Neural cell (in vitro differentiated cells): ENCODE measurements around the gene FMN2. TPM values are rescaled to one million over a fixed set of nuclear protein-coding genes. Genes with fewer than 3 reads are reported as not detected.

Source experiments
- H2AFZ ChIP-seq: fragments of 200-600, 300-800 bp; sonication (generic), shearing (Covaris generic); 2 replicates; pipeline ENCODE4 v1.6.0; 2014; ENCODE audit warnings: low read depth, mild to moderate bottlenecking, antibody characterized with exemption, low read length, moderate library complexity
- H3F3A ChIP-seq: fragments of 200-600 bp; shearing (Covaris generic); 2 replicates; pipeline ENCODE4 v1.6.1; 2016; ENCODE audit warnings: mild to moderate bottlenecking, moderate library complexity, mixed read lengths, antibody characterized with exemption, low read length; ENCODE audit not compliant: insufficient read depth, poor library complexity, severe bottlenecking
- H3K27ac ChIP-seq: fragments of 200-600, 300-800 bp; sonication (generic), shearing (Covaris generic); 2 replicates; pipeline ENCODE4 v1.5.1; 2014; ENCODE audit warnings: mild to moderate bottlenecking, low read length, moderate library complexity
- H3K27me3 ChIP-seq: fragments of 300-800, 200-600 bp; sonication (generic), shearing (Covaris generic); 2 replicates; pipeline ENCODE4 v1.6.0; 2014; ENCODE audit warnings: mild to moderate bottlenecking, low read depth, low read length, moderate library complexity; ENCODE audit not compliant: insufficient read depth
- H3K36me3 ChIP-seq: fragments of 300-800, 200-600 bp; sonication (generic), shearing (Covaris generic); 2 replicates; pipeline ENCODE4 v1.5.1; 2014; ENCODE audit warnings: mild to moderate bottlenecking, antibody characterized with exemption, low read length, moderate library complexity; ENCODE audit not compliant: insufficient read depth
- H3K4me2 ChIP-seq: fragments of 300-800, 200-600 bp; sonication (generic), shearing (Covaris generic); 2 replicates; pipeline ENCODE4 v1.6.0; 2014; ENCODE audit warnings: mild to moderate bottlenecking, low read length
- H3K4me3 ChIP-seq: fragments of 300-800, 200-600 bp; sonication (generic), shearing (Covaris generic); 2 replicates; pipeline ENCODE4 v1.5.1; 2014; ENCODE audit warnings: mild to moderate bottlenecking, low read length, moderate library complexity
- H3K79me2 ChIP-seq: fragments of 200-600 bp; shearing (Covaris generic); replicated peaks from 2 replicates; pipeline ENCODE4 v1.6.0; 2014; ENCODE audit warnings: mild to moderate bottlenecking, low read length, moderate library complexity; ENCODE audit not compliant: insufficient read depth
- H3K9ac ChIP-seq: fragments of 300-800, 200-600 bp; sonication (generic), shearing (Covaris generic); 2 replicates; pipeline ENCODE4 v1.6.1; 2016; ENCODE audit warnings: mild to moderate bottlenecking, low read length, mixed read lengths
- H3K9me2 ChIP-seq: fragments of 200-600 bp; shearing (Covaris generic); 2 replicates; pipeline ENCODE4 v1.6.1; 2016; ENCODE audit warnings: mild to moderate bottlenecking, low read length, mixed read lengths; ENCODE audit not compliant: insufficient read depth
- H3K9me3 ChIP-seq: fragments of 200-600, 300-800 bp; sonication (generic), shearing (Covaris generic); 2 replicates; pipeline ENCODE4 v1.6.1; 2016; ENCODE audit warnings: mild to moderate bottlenecking, mixed run types, low read length, moderate library complexity, mixed read lengths
- H4K20me1 ChIP-seq: fragments of 200-600 bp; shearing (Covaris generic); 2 replicates; pipeline ENCODE4 v1.6.1; 2016; ENCODE audit warnings: mild to moderate bottlenecking, mixed run types; ENCODE audit not compliant: insufficient read depth
- CTCF ChIP-seq: fragments of 450-650 bp; IDR thresholded peaks from 2 replicates; pipeline ENCODE4 v1.5.1; 2014; ENCODE audit warnings: antibody characterized with exemption, mild to moderate bottlenecking, moderate library complexity; ENCODE audit not compliant: poor library complexity, severe bottlenecking
- EP300 ChIP-seq: fragments of 450-650 bp; conservative IDR thresholded peaks from 2 replicates; pipeline ENCODE4 v1.6.1; 2014; ENCODE audit warnings: antibody characterized with exemption, mild to moderate bottlenecking, moderate library complexity; ENCODE audit not compliant: poor library complexity, severe bottlenecking
- EZH2 ChIP-seq: fragments of 200-600, 300-800 bp; shearing (Covaris generic), sonication (generic); IDR thresholded peaks from 2 replicates; pipeline ENCODE4 v1.6.1; 2014; ENCODE audit warnings: antibody characterized with exemption, low read length, borderline replicate concordance, mild to moderate bottlenecking; ENCODE audit not compliant: insufficient read depth, poor library complexity, severe bottlenecking
- MXI1 ChIP-seq: fragments of 450-650 bp; conservative IDR thresholded peaks from 2 replicates; pipeline ENCODE4 v1.6.1; 2014; ENCODE audit warnings: antibody characterized with exemption, mild to moderate bottlenecking; ENCODE audit not compliant: poor library complexity, severe bottlenecking
- POLR2AphosphoS5 ChIP-seq: IDR thresholded peaks from 2 replicates; pipeline ENCODE4 v1.6.1; 2012
- RAD21 ChIP-seq: fragments of 450-650 bp; conservative IDR thresholded peaks from 2 replicates; pipeline ENCODE4 v1.6.1; 2014; ENCODE audit warnings: antibody characterized with exemption, mild to moderate bottlenecking, moderate library complexity
- REST ChIP-seq: IDR thresholded peaks from 2 replicates; pipeline ENCODE4 v1.6.1; 2012; ENCODE audit warnings: borderline replicate concordance
- SMC3 ChIP-seq: fragments of 450-650 bp; conservative IDR thresholded peaks from 2 replicates; pipeline ENCODE4 v1.6.1; 2014; ENCODE audit warnings: antibody characterized with exemption, mild to moderate bottlenecking, moderate library complexity; ENCODE audit not compliant: poor library complexity
- TAF1 ChIP-seq: IDR thresholded peaks from 2 replicates; pipeline ENCODE4 v1.6.1; 2012; ENCODE audit warnings: low read depth
- polyA plus RNA-seq: library from polyadenylated mRNA; depleted of rRNA; stranded (reverse); fragments of >200 nt; gene quantifications from 2 replicates; pipeline ENCODE4 v1.2.3, GENCODE V29; 2014

FMN2 gene
- polyA plus RNA-seq, 1 donor from 2014 or later = 23.9 TPM

DNA sequence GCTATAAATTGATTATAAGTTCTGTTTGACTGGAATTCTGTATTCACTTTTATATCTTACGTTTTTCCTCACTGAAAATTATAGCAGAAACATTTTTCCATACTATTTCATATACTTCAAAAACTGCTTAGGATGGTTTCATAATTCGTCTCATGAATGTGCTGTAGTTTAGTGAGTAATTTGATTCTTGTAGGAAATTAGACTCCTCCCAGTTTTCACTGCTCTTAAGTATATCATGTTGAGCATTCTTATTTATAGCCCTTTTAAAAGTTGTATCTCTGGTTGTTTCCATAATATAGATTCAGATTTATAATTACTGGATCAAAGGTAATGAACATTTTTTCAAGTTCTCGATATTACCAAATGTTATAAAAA is 250.6 kb downstream of the FMN2 start:
- no peak for TF ChIP-seq MXI1
- no peak for TF ChIP-seq EZH2
- TF ChIP-seq EP300 = no peak
- TF ChIP-seq CTCF = no peak
- TF ChIP-seq REST = no peak
- TF ChIP-seq SMC3 = no peak
- no peak for TF ChIP-seq TAF1
- no peak for TF ChIP-seq POLR2AphosphoS5
- TF ChIP-seq RAD21 = no peak
- H3K9me2 ChIP-seq = no peaks in the 10 kb centered on the region
- H3K79me2 ChIP-seq = no peaks in the 10 kb centered on the region
- H3K9ac ChIP-seq = no peak overlapping the region
- no peak overlapping the region for H3K4me2 ChIP-seq
- no peaks in the 10 kb centered on the region for H4K20me1 ChIP-seq
- H3K4me3 ChIP-seq = no peak overlapping the region
- no peaks in the 10 kb centered on the region for H3F3A ChIP-seq
- H2AFZ ChIP-seq = no peak overlapping the region
- no peaks in the 10 kb centered on the region for H3K27me3 ChIP-seq
- H3K27ac ChIP-seq = no peak overlapping the region
- H3K9me3 ChIP-seq = no peaks in the 10 kb centered on the region
- H3K36me3 ChIP-seq = no peaks in the 10 kb centered on the region

DNA sequence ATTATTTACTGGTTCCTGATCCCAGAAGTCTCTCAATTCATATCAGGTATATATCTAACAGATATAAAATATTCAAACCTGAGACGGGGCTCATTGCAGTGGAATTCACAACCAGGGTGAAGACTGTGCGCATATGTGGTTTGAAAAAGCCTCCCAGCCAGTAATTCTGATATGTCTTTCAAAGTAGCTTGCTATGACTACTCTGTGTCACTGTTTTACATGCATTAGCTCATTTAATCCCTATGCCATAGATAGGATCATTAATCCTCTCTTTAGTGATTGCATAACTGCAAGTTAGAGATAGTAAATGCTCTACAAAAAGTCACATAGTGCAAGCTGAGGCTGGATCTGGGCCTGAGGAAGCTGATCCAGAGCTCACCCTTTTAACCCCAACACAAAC is 251.4 kb downstream of the FMN2 start:
- H3K36me3 ChIP-seq = no peaks in the 10 kb centered on the region
- H3K9me2 ChIP-seq = no peaks in the 10 kb centered on the region
- H3K9me3 ChIP-seq = no peaks in the 10 kb centered on the region
- no peak overlapping the region for H3K9ac ChIP-seq
- no peak overlapping the region for H3K27ac ChIP-seq
- TF ChIP-seq MXI1 (no peak), RAD21 (no peak), SMC3 (no peak), EP300 (no peak), EZH2 (no peak), TAF1 (no peak), REST (no peak), CTCF (no peak), POLR2AphosphoS5 (no peak)
- H2AFZ ChIP-seq = no peak overlapping the region
- no peaks in the 10 kb centered on the region for H3F3A ChIP-seq
- H3K4me2 ChIP-seq = no peak overlapping the region
- H3K27me3 ChIP-seq = no peaks in the 10 kb centered on the region
- no peak overlapping the region for H3K4me3 ChIP-seq
- no peaks in the 10 kb centered on the region for H4K20me1 ChIP-seq
- H3K79me2 ChIP-seq = no peaks in the 10 kb centered on the region
